ENCODE measurements around the gene OCIAD1. TPM values are rescaled to one million over a fixed set of nuclear protein-coding genes. Genes with fewer than 3 reads are reported as not detected.

OCIAD1 gene
- total and polyA plus RNA-seq, 2 of the 13 experiments (the other 11 are each of a cell fraction or from before 2014, with no cell fraction given) = 67.3 to 74.9 TPM

GRCh38 chr4:48831532-48832030 is 693 bp downstream of the OCIAD1 start:
- in situ Hi-C loops (cut with HindIII; ENCODE audit: extremely low pct_ligation_motif_present, low pct_unique_long_range_greater_than_20kb) (no loop called here), intact Hi-C loops (cut with micrococcal nuclease; ENCODE audit: unreplicated experiment) (no loop called here)
- H3K4me2 ChIP-seq (ENCODE audit: low read depth, low read length) = peak overlapping the region; percentile 63
- peak overlapping the region; percentile 96 for H3K9ac ChIP-seq (ENCODE audit: insufficient read depth, low read depth, low read length)
- peak overlapping the region; percentile 91 for H3K27ac ChIP-seq (ENCODE audit: extremely low read length, insufficient read depth, low read length)
- peaks cover 9% of the 10 kb centered on the region for H3K4me1 ChIP-seq (ENCODE audit: insufficient read depth, low read length)
- H3K36me3 ChIP-seq (replicated peaks in 1 of 2; ENCODE audit: control insufficient read depth in 1 of 2, insufficient read depth in 2 of 2, low read length in 2 of 2) = peaks cover 0 to 10% of the 10 kb centered on the region in 2 experiments; a peak in 2 of 5 replicates
- BruUV-seq (replicated peaks) = TSS peak; percentile 87
- peaks cover 25% of the 10 kb centered on the region for H3K79me2 ChIP-seq (ENCODE audit: insufficient read depth, low read length)
- no peak for FAIRE-seq
- CTCF ChIA-PET (ENCODE audit: low intra/inter-chr PET ratio, low total read pairs) = no interaction called here
- H3K9me3 ChIP-seq (ENCODE audit: low read length) = no peaks in the 10 kb centered on the region
- POLR2A ChIA-PET = interaction anchor here (1.7 kb wide), 1 partner anchor 51 kb away, joined by 6 read pairs; the partner anchor contains the start of gene FRYL
- no peak overlapping the region for H2AFZ ChIP-seq (ENCODE audit: low read length)
- H3K4me3 ChIP-seq (replicated peaks in 1 of 3; ENCODE audit: insufficient read depth in 1 of 3, low read depth in 2 of 3, low read length in 3 of 3) = peak overlapping the region; percentile 72 to 94 (median 93)
- TF ChIP-seq ZNF230 (CRISPR knock-in tag; IDR thresholded peaks at IDR 0.05) = no peak
- no peak for TF ChIP-seq ZNF704 (CRISPR knock-in tag; IDR thresholded peaks at IDR 0.05; ENCODE audit: borderline replicate concordance)
- 0 out of 2 replicates have a peak, but pooled peaks have one; percentile 35 for TF ChIP-seq ZSCAN9 (CRISPR knock-in tag; IDR thresholded peaks at IDR 0.05; ENCODE audit: borderline replicate concordance)
- 0 out of 2 replicates have a peak, but pooled peaks have one; percentile 8 for TF ChIP-seq KDM5A (IDR thresholded peaks at IDR 0.05; ENCODE audit: borderline replicate concordance, low read length)
- no peak for TF ChIP-seq HBP1 (CRISPR knock-in tag; IDR thresholded peaks at IDR 0.05; ENCODE audit: low read depth)
- TF ChIP-seq ZMAT5 (CRISPR knock-in tag; IDR thresholded peaks at IDR 0.05; ENCODE audit: borderline replicate concordance, low read depth) = no peak
- no peak for TF ChIP-seq ZNF337 (CRISPR knock-in tag; IDR thresholded peaks at IDR 0.05; ENCODE audit: borderline replicate concordance, low read depth)
- no peak for TF ChIP-seq SIX4 (CRISPR knock-in tag; IDR thresholded peaks at IDR 0.05)
- 0 out of 2 replicates have a peak, but pooled peaks have one; percentile 4 for TF ChIP-seq ZNF331 (CRISPR knock-in tag; IDR thresholded peaks at IDR 0.05)
- 18% methylated on average over 10 of the region's 10 CpGs for WGBS (ENCODE audit: low lambda C conversion rate)
- no peak for ATAC-seq
- H4K20me1 ChIP-seq (ENCODE audit: insufficient read depth, low read length) = no peaks in the 10 kb centered on the region
- H3K27me3 ChIP-seq (ENCODE audit: control insufficient read depth in 1 of 2, insufficient read depth in 2 of 2, low read length in 2 of 2) = peaks cover 0 to 7% of the 10 kb centered on the region in 2 experiments; a peak in 1 of 5 replicates
- DNase-seq (ENCODE audit: low spot score) = no peak
